HG02970 (cell line): ENCODE results near the gene SNUPN.

Experiments
- ATAC-seq: cut with Tn5 transposase; IDR thresholded peaks from one replicate; pipeline ENCODE4 v1.9.1; 2021; ENCODE audit warnings: mild to moderate bottlenecking, moderate library complexity, moderate number of reproducible peaks; ENCODE audit not compliant: unreplicated experiment, low FRiP score

Gene SNUPN

GRCh38 chr15:75625542-75626347, at the start of gene SNUPN:
Gene SNUPN (minus strand): TSS chr15:75625725. CDS start chr15:75621051, 4,674 bp downstream.
- peak; percentile 74 for ATAC-seq

GRCh38 chr15:75674366-75674765, 48.8 kb upstream of the SNUPN start:
- no peak for ATAC-seq

GRCh38 chr15:75673426-75674235, 48.1 kb upstream of the SNUPN start:
- no peak for ATAC-seq

- ATAC-seq, result no peak
Measured at GRCh38 chr15:75672646-75673425, 47.3 kb upstream of the SNUPN start.

GRCh38 chr15:75671730-75672602, 46.4 kb upstream of the SNUPN start:
- no peak for ATAC-seq

GRCh38 chr15:75669879-75670212, 44.3 kb upstream of the SNUPN start:
- no peak for ATAC-seq

GRCh38 chr15:75669191-75669878, 43.8 kb upstream of the SNUPN start:
- no peak for ATAC-seq

GRCh38 chr15:75666823-75667501, 41.4 kb upstream of the SNUPN start:
- no peak for ATAC-seq

GRCh38 chr15:75663931-75664421, 38.5 kb upstream of the SNUPN start:
- ATAC-seq, result no peak

- ATAC-seq, result no peak
Measured at GRCh38 chr15:75662823-75663519, 37.4 kb upstream of the SNUPN start.

- no peak for ATAC-seq
Measured at GRCh38 chr15:75661756-75662140, 36.2 kb upstream of the SNUPN start.

- ATAC-seq, result no peak
Measured at GRCh38 chr15:75661100-75661755, 35.7 kb upstream of the SNUPN start.

GRCh38 chr15:75659928-75660645, 34.6 kb upstream of the SNUPN start:
- ATAC-seq, result no peak

GRCh38 chr15:75659141-75659771, 33.7 kb upstream of the SNUPN start:
- no peak for ATAC-seq

GRCh38 chr15:75656813-75657212, 31.3 kb upstream of the SNUPN start:
- ATAC-seq, result no peak

GRCh38 chr15:75656331-75656730, 30.8 kb upstream of the SNUPN start:
- no peak for ATAC-seq

- ATAC-seq, result no peak
Measured at GRCh38 chr15:75655931-75656330, 30.4 kb upstream of the SNUPN start.
